ENCODE measurements around the gene SLC16A1. TPM values are rescaled to one million over a fixed set of nuclear protein-coding genes. Genes with fewer than 3 reads are reported as not detected.

The SLC16A1 gene
- total RNA-seq, 1 donor from 2014 or later = 79.3 TPM

DNA sequence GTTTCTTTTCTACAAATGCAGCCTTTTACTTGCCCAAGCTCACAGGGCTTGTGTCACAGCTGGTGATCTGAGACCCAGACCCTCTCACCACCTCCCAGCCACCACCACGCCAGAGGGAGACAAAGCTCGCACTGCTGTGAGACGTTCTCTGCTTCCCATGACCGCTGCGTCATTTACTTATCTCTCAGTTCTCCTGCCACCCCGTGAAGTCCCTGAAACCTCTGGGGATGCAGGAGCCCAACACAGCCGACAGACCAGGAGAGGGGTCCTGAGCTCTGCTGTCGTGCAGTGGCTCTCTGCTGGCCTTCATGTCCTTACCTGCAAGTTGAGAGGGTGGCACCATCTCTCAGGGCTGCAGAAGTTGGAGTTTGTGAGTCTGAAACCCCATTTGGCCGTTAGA is 77.7 kb downstream of the SLC16A1 start:
- H3K4me1 Mint-ChIP-seq (ENCODE audit: unreplicated experiment) = peaks cover 18% of the 10 kb centered on the region
- DNase-seq (ENCODE audit: extremely low spot score, unreplicated experiment) = no peak
- H3K4me3 Mint-ChIP-seq = no peak overlapping the region
- H3K27ac Mint-ChIP-seq = no peak overlapping the region
- no peaks in the 10 kb centered on the region for H3K36me3 Mint-ChIP-seq
- H3K9me3 Mint-ChIP-seq = no peaks in the 10 kb centered on the region
- H3K27me3 Mint-ChIP-seq = no peaks in the 10 kb centered on the region
- TF ChIP-seq, protein P1, sequence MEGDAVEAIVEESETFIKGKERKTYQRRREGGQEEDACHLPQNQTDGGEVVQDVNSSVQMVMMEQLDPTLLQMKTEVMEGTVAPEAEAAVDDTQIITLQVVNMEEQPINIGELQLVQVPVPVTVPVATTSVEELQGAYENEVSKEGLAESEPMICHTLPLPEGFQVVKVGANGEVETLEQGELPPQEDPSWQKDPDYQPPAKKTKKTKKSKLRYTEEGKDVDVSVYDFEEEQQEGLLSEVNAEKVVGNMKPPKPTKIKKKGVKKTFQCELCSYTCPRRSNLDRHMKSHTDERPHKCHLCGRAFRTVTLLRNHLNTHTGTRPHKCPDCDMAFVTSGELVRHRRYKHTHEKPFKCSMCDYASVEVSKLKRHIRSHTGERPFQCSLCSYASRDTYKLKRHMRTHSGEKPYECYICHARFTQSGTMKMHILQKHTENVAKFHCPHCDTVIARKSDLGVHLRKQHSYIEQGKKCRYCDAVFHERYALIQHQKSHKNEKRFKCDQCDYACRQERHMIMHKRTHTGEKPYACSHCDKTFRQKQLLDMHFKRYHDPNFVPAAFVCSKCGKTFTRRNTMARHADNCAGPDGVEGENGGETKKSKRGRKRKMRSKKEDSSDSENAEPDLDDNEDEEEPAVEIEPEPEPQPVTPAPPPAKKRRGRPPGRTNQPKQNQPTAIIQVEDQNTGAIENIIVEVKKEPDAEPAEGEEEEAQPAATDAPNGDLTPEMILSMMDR (conservative IDR thresholded peaks at IDR 0.05) = no peak

DNA sequence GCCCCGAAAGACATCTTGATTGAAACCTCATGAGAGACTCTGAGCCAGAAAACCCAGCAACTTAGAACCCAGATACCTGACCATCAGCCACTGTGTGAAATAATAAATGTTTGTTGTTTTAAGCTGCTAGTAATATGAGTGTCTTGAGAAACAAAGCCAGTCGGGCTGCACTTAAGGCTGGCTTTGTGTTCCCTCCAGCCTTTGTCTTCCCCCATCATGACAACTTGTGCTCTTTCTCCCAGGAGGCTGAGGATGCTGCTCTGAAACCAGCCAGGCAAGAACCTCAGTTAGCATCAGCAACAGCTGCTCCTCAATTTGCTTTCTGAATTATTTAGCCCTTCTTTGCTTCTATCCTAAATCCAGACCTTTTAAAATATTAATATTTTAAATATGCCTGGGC is 78.2 kb downstream of the SLC16A1 start:
- Mint-ChIP-seq H3K4me1 (ENCODE audit: unreplicated experiment) (peaks cover 20% of the 10 kb centered on the region), H3K27ac (no peak overlapping the region), H3K4me3 (no peak overlapping the region), H3K36me3 (no peaks in the 10 kb centered on the region), H3K9me3 (no peaks in the 10 kb centered on the region), H3K27me3 (no peaks in the 10 kb centered on the region)
- TF ChIP-seq, protein P1 (conservative IDR thresholded peaks at IDR 0.05) = no peak
- DNase-seq (ENCODE audit: extremely low spot score, unreplicated experiment) = no peak

DNA sequence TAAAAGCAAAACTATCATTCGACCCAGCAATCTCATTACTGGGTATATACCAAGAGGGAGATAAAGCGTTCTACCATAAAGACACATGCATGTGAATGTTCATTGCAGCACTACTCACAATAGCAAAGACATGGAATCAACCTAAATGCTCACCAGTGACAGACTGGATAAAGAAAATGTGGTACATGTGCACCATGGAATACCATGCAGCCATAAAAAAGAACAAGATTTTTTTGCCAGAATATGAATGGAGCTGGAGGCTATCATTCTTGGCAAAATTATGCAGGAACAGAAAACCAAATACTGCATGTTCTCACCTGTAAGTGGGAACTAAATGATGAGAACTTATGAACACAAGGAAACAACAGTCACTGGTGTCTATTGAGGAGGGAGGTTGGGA is 79.7 kb downstream of the SLC16A1 start:
- TF ChIP-seq, protein P1 (conservative IDR thresholded peaks at IDR 0.05) = no peak
- no peak for DNase-seq (ENCODE audit: extremely low spot score, unreplicated experiment)
- Mint-ChIP-seq H3K27me3 (no peaks in the 10 kb centered on the region), H3K9me3 (no peaks in the 10 kb centered on the region), H3K27ac (no peak overlapping the region), H3K36me3 (no peaks in the 10 kb centered on the region), H3K4me3 (no peak overlapping the region), H3K4me1 (ENCODE audit: unreplicated experiment) (peaks cover 16% of the 10 kb centered on the region)

DNA sequence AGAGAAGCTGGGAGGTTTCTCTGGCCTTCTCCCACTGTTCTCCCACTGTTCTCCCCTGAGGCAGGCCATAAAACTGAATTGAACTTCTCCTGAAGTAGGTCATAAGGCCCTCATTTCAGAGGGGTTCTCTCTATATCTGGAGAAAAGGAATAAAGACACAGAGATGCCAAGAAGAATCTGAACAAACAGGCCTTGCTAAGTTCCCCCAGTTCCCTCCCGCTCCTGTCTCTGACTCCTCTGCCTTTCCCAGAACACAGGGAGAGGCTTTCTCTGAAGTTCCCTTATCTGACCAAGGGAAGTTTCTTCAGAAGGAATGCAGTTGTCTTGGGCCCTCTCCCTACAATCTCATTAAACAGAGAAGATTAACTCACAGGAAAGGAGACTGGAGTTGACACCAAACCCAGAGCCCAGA is 83.4 kb downstream of the SLC16A1 start:
- Mint-ChIP-seq H3K27me3 (no peaks in the 10 kb centered on the region), H3K4me1 (ENCODE audit: unreplicated experiment) (peaks cover 11% of the 10 kb centered on the region), H3K4me3 (no peak overlapping the region), H3K9me3 (no peaks in the 10 kb centered on the region), H3K27ac (peak overlapping the region; percentile 78), H3K36me3 (peaks cover 4% of the 10 kb centered on the region)
- DNase-seq (ENCODE audit: extremely low spot score, unreplicated experiment) = no peak
- TF ChIP-seq, protein P1 (conservative IDR thresholded peaks at IDR 0.05) = no peak

DNA sequence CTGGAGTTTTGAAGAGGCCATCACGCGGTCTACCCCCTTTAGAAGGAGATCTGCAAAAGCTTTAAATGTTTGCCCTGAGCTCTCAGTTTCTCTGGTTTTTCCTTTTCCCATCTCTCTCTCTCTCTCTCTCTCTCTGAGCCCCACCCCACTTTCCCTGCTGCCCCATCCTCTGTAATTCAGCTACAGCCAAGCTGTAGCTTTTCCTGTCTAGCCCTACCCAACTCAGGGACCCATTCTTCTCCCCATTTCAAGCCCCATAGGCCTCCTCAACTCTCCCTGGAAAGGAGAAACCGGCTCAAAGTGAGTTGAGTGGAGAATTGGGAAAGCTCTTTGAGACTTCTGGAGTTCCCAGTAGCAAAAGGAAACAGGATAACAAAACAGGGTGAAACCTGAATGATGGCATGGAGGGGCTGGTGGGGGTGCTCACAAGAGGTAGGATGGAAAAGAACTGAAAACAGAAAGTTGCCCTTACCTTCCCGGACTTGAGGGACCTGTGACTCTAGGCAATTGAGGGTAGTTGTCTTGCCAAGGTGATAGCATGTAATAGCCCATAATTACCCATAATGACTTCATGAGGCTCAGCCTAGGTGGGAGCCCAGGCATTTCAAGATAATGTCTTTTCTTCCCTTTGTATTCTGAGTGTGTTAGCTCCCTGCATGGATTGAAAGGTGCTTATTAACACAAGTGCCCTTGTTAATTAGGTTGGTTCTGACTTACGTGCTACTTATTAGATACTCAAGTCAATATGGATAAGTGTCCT is 84.9 kb downstream of the SLC16A1 start:
- no peak for DNase-seq (ENCODE audit: extremely low spot score, unreplicated experiment)
- Mint-ChIP-seq H3K27me3 (no peaks in the 10 kb centered on the region), H3K36me3 (peaks cover 4% of the 10 kb centered on the region), H3K4me1 (ENCODE audit: unreplicated experiment) (peaks cover 11% of the 10 kb centered on the region), H3K4me3 (no peak overlapping the region), H3K9me3 (no peaks in the 10 kb centered on the region), H3K27ac (peak overlapping the region; percentile 56)
- TF ChIP-seq, protein P1 (conservative IDR thresholded peaks at IDR 0.05) = no peak
